Tibial nerve (tissue), 4 donors: ENCODE measurements around the gene TXK. TPM values are rescaled to one million over a fixed set of nuclear protein-coding genes. Genes with fewer than 3 reads are reported as not detected.
A peak's percentile ranks its signal among the peaks of the same experiment; 100 is the strongest.

Source experiments
- DNase-seq, 2 donors: peaks; one replicate each; pipeline ENCODE4 v3.0.0-alpha.2; 2019; ENCODE audit warnings: low spot score in 2 of 2
- H3K27ac ChIP-seq, 4 donors: fragments of 200-600 bp; sonication (generic) in 3 of 4; one replicate each; pipeline ENCODE4 v1.5.1; 2017 to 2019; ENCODE audit warnings: mild to moderate bottlenecking in 1 of 4
- H3K27me3 ChIP-seq, 2 donors: fragments of 200-600 bp; sonication (generic) in 1 of 2; one replicate each; pipeline versions ENCODE4 v1.5.1 to v1.6.0; 2017 to 2019
- H3K36me3 ChIP-seq, 3 donors: fragments of 200-600 bp; sonication (generic); one replicate each; pipeline ENCODE4 v1.5.1; 2018 to 2019
- H3K4me1 ChIP-seq, 4 donors: fragments of 200-600 bp; sonication (generic) in 3 of 4; one replicate each; pipeline ENCODE4 v1.5.1; 2017 to 2019
- H3K4me3 ChIP-seq, 4 donors: fragments of 200-600 bp; sonication (generic) in 3 of 4; one replicate each; pipeline ENCODE4 v1.5.1; 2017 to 2019; ENCODE audit warnings: mild to moderate bottlenecking in 1 of 4, moderate library complexity in 1 of 4
- H3K9me3 ChIP-seq, 4 donors: fragments of 200-600 bp; sonication (generic) in 3 of 4; one replicate each; pipeline ENCODE4 v1.5.1; 2017 to 2019
- CTCF ChIP-seq, 5 experiments: fragments of 200-600 bp in 3 of 5; fragments of 450-650 bp in 2 of 5; sonication (generic) in 3 of 5; IDR thresholded peaks; one replicate each; pipeline ENCODE4 v1.5.1; 2016 to 2019; ENCODE audit warnings: antibody characterized with exemption in 5 of 5, mild to moderate bottlenecking in 3 of 5, moderate library complexity in 2 of 5
- EP300 ChIP-seq, 2 donors: sonication (generic); formaldehyde crosslinking; IDR thresholded peaks; one replicate each; pipeline ENCODE4 v1.6.1; 2017; ENCODE audit warnings: antibody characterized with exemption in 2 of 2, mild to moderate bottlenecking in 1 of 2
- POLR2A ChIP-seq, 2 donors: fragments of 450-650 bp; IDR thresholded peaks; one replicate each; pipeline ENCODE4 v1.6.1; 2017; ENCODE audit warnings: antibody characterized with exemption in 2 of 2, mild to moderate bottlenecking in 2 of 2, moderate library complexity in 2 of 2
- WGBS, 2 donors: methylation state at CpG; one replicate each; pipeline ENCODE4 v1.1.5; 2018; 5-methylcytosine and 5-hydroxymethylcytosine counted together
- total RNA-seq, 4 donors: library from RNA; depleted of rRNA; stranded (reverse); fragments of >200 nt; gene quantifications; one replicate each; pipeline ENCODE4 v1.1.0, GENCODE V29; 2016

Gene TXK
- total RNA-seq, 4 donors from 2014 or later, result 0.22 to 0.84 (median 0.30) TPM; not detected in 1

- Histone ChIP-seq H3K27ac (no peak overlapping the region), H3K36me3 (no peaks in the 10 kb centered on the region), H3K9me3 (no peaks in the 10 kb centered on the region), H3K27me3 (no peaks in the 10 kb centered on the region), H3K4me3 (no peak overlapping the region), H3K4me1 (peaks cover 0 to 10% (median 3%) of the 10 kb centered on the region in 4 donors)
- 45 to 47% methylated on average over 3 of the region's 3 CpGs for WGBS, 2 donors
- no peak for TF ChIP-seq EP300 (IDR thresholded peaks at IDR 0.05)
- no peak for TF ChIP-seq CTCF (IDR thresholded peaks at IDR 0.05)
- TF ChIP-seq POLR2A (IDR thresholded peaks at IDR 0.05), result no peak
- no peak for DNase-seq
Observed at GRCh38 chr4:48047421-48047844, 86.6 kb downstream of the TXK start.

GRCh38 chr4:48046059-48046458 is 88.0 kb downstream of the TXK start:
- Histone ChIP-seq H3K27ac (no peak overlapping the region), H3K36me3 (no peaks in the 10 kb centered on the region), H3K27me3 (no peaks in the 10 kb centered on the region), H3K4me3 (no peak overlapping the region), H3K4me1 (peaks cover 0 to 10% (median 3%) of the 10 kb centered on the region in 4 donors), H3K9me3 (no peaks in the 10 kb centered on the region)
- WGBS, 2 donors, result 64 to 75% methylated on average over 3 of the region's 3 CpGs
- DNase-seq, result no peak
- TF ChIP-seq EP300 (IDR thresholded peaks at IDR 0.05), result no peak
- no peak for TF ChIP-seq CTCF (IDR thresholded peaks at IDR 0.05)
- no peak for TF ChIP-seq POLR2A (IDR thresholded peaks at IDR 0.05)

GRCh38 chr4:48044298-48044697 is 89.8 kb downstream of the TXK start:
- no peak overlapping the region for H3K27ac ChIP-seq
- no peak for DNase-seq
- TF ChIP-seq CTCF (IDR thresholded peaks at IDR 0.05) (no peak), POLR2A (IDR thresholded peaks at IDR 0.05) (no peak), EP300 (IDR thresholded peaks at IDR 0.05) (no peak)
- H3K4me1 ChIP-seq, result peaks cover 0 to 10% (median 3%) of the 10 kb centered on the region in 4 donors
- no peaks in the 10 kb centered on the region for H3K36me3 ChIP-seq
- no peaks in the 10 kb centered on the region for H3K27me3 ChIP-seq
- 91 to 92% methylated on average over 2 of the region's 2 CpGs for WGBS, 2 donors
- H3K9me3 ChIP-seq, result no peaks in the 10 kb centered on the region
- no peak overlapping the region for H3K4me3 ChIP-seq

GRCh38 chr4:48043504-48043903 is 90.5 kb downstream of the TXK start:
- TF ChIP-seq POLR2A (IDR thresholded peaks at IDR 0.05), result no peak
- no peak for TF ChIP-seq CTCF (IDR thresholded peaks at IDR 0.05)
- TF ChIP-seq EP300 (IDR thresholded peaks at IDR 0.05), result no peak
- Histone ChIP-seq H3K36me3 (no peaks in the 10 kb centered on the region), H3K27ac (no peak overlapping the region), H3K4me1 (peaks cover 0 to 10% (median 3%) of the 10 kb centered on the region in 4 donors), H3K9me3 (no peaks in the 10 kb centered on the region), H3K27me3 (no peaks in the 10 kb centered on the region), H3K4me3 (no peak overlapping the region)
- 69 to 77% methylated on average over 2 of the region's 2 CpGs for WGBS, 2 donors
- no peak for DNase-seq

GRCh38 chr4:48042979-48043461 is 91.0 kb downstream of the TXK start:
- peaks cover 0 to 10% (median 3%) of the 10 kb centered on the region in 4 donors for H3K4me1 ChIP-seq
- 73 to 80% methylated on average over 3 of the region's 3 CpGs for WGBS, 2 donors

More at GRCh38 chr4:48042979-48043461, 91.0 kb downstream of the TXK start:
- H3K4me3 ChIP-seq, result no peak overlapping the region
- no peaks in the 10 kb centered on the region for H3K36me3 ChIP-seq
- H3K9me3 ChIP-seq, result no peaks in the 10 kb centered on the region
- no peaks in the 10 kb centered on the region for H3K27me3 ChIP-seq
- no peak for DNase-seq
- peak overlapping the region in 1 of 4 donors; percentile 64 for H3K27ac ChIP-seq
- TF ChIP-seq CTCF (IDR thresholded peaks at IDR 0.05) (no peak), EP300 (IDR thresholded peaks at IDR 0.05) (no peak), POLR2A (IDR thresholded peaks at IDR 0.05) (no peak)
